Testis (tissue), 3 donors: ENCODE results near the gene CDK5RAP2. TPM values are rescaled to one million over a fixed set of nuclear protein-coding genes. Genes with fewer than 3 reads are reported as not detected.

Experiments used
- DNase-seq: peaks from one replicate; pipeline ENCODE4 v3.0.0-alpha.2; 2019
- H3K27ac ChIP-seq, 2 donors: fragments of 200-600 bp; sonication (generic); one replicate each; pipeline ENCODE4 v1.5.1; 2019
- H3K27me3 ChIP-seq: fragments of 200-600 bp; sonication (generic); one replicate; pipeline ENCODE4 v1.5.1; 2019
- H3K36me3 ChIP-seq: fragments of 200-600 bp; sonication (generic); one replicate; pipeline ENCODE4 v1.5.1; 2017; ENCODE audit warnings: low read depth; ENCODE audit errors: missing control alignments
- H3K4me1 ChIP-seq: fragments of 200-600 bp; sonication (generic); one replicate; pipeline ENCODE4 v1.5.1; 2019
- H3K4me3 ChIP-seq, 2 donors: fragments of 200-600 bp; sonication (generic); one replicate each; pipeline ENCODE4 v1.5.1; 2017 to 2019
- H3K9me3 ChIP-seq: fragments of 200-600 bp; sonication (generic); one replicate; pipeline ENCODE4 v1.5.1; 2017
- POLR2A ChIP-seq: fragments of 450-650 bp; IDR thresholded peaks from one replicate; pipeline ENCODE4 v1.6.1; 2017; ENCODE audit warnings: antibody characterized with exemption, mild to moderate bottlenecking, moderate library complexity
- WGBS, 2 donors: methylation state at CpG; one replicate each; pipeline ENCODE4 v1.1.5; 2018; 5-methylcytosine and 5-hydroxymethylcytosine counted together
- intact Hi-C: fragments of 100-400 bp; cut with DNase I; formaldehyde crosslinking; loops from one replicate; pipeline ENCODE4 v1.15.1; 2023; ENCODE audit warnings: low total_unique reads
- polyA plus RNA-seq: library from polyadenylated mRNA; stranded (reverse); fragments of 350-450 nt; fragmentation: Illumina TruSeq; extraction: RNeasy Lipid Tissue Mini Kit (QIAGEN cat#74804); gene quantifications from one replicate; pipeline ENCODE4 v1.2.3, GENCODE V29; 2014; ENCODE audit warnings: low read depth, low replicate concordance; ENCODE audit not compliant: insufficient read depth
- total RNA-seq, 2 donors: library from RNA; depleted of rRNA; stranded (reverse); fragments of >200 nt; gene quantifications; one replicate each; pipeline ENCODE4 v1.2.3, GENCODE V29; 2016
- TF ChIP-seq, protein P1 (sequence below), 3 experiments: fragments of 450-650 bp in 2 of 3; fragments of 200-600 bp in 1 of 3; sonication (generic) in 1 of 3; IDR thresholded peaks; one replicate each; pipeline ENCODE4 v1.5.1; 2016 to 2019; ENCODE audit warnings: antibody characterized with exemption in 3 of 3, mild to moderate bottlenecking in 2 of 3, moderate library complexity in 1 of 3

Gene CDK5RAP2
- total and polyA plus RNA-seq, 3 donors from 2014 or later: 64.9 to 80.5 (median 76.1) TPM

DNA sequence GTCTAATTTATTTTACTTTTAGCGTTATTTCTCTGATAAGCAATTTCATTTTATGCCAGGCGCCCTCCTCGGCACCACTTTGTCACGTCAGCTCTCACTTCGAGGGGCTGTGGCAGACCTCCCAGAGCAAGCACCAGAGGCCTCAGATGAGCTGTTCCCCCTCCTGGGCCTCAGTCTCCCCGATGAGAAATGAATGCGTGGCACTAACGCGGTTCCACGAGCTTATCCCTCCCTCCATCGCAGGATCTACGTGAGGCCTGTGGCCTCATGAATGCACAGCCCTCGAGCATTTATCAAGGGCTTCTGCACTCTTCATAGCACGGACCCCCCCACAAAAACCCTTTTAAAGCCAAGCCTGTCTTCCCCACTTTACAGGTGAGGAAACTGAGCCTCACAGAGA is 205.2 kb downstream of the CDK5RAP2 start:
- Histone ChIP-seq H3K4me3 (no peak overlapping the region), H3K27ac (no peak overlapping the region), H3K9me3 (no peaks in the 10 kb centered on the region), H3K4me1 (no peaks in the 10 kb centered on the region), H3K27me3 (no peaks in the 10 kb centered on the region), H3K36me3 (no peaks in the 10 kb centered on the region)
- intact Hi-C loops: no loop called here
- TF ChIP-seq, protein P1, sequence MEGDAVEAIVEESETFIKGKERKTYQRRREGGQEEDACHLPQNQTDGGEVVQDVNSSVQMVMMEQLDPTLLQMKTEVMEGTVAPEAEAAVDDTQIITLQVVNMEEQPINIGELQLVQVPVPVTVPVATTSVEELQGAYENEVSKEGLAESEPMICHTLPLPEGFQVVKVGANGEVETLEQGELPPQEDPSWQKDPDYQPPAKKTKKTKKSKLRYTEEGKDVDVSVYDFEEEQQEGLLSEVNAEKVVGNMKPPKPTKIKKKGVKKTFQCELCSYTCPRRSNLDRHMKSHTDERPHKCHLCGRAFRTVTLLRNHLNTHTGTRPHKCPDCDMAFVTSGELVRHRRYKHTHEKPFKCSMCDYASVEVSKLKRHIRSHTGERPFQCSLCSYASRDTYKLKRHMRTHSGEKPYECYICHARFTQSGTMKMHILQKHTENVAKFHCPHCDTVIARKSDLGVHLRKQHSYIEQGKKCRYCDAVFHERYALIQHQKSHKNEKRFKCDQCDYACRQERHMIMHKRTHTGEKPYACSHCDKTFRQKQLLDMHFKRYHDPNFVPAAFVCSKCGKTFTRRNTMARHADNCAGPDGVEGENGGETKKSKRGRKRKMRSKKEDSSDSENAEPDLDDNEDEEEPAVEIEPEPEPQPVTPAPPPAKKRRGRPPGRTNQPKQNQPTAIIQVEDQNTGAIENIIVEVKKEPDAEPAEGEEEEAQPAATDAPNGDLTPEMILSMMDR (IDR thresholded peaks at IDR 0.05): no peak
- TF ChIP-seq POLR2A: no peak
- whole genome bisulfite sequencing, 2 donors: 87 to 89% methylated on average over 14 of the region's 14 CpGs
- no peak for DNase-seq

DNA sequence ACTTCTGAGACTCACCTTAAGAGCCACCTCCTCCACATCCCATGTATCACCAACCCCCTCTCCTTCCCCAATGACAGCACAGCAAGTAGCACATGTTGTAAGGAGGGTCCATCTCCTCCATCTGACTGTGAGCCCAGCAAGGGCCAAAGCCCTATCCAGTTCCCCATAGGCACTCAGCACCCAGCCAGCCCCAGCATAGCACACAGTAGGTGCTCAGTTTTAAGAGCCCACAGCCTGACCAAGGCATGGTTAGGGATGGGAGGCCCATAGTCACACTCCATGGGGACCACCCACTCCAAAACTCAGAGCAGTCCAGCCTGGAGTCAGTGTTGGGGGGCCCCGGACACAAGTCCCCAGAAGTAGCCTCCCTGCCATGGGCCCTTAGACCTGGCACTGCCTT is 205.7 kb downstream of the CDK5RAP2 start:
- TF ChIP-seq, protein P1 (IDR thresholded peaks at IDR 0.05): no peak
- no peak for TF ChIP-seq POLR2A
- H3K27me3 ChIP-seq: no peaks in the 10 kb centered on the region
- no peaks in the 10 kb centered on the region for H3K9me3 ChIP-seq
- H3K36me3 ChIP-seq: no peaks in the 10 kb centered on the region
- no peak overlapping the region for H3K27ac ChIP-seq
- DNase-seq: no peak
- H3K4me3 ChIP-seq: no peak overlapping the region
- H3K4me1 ChIP-seq: no peaks in the 10 kb centered on the region
- whole genome bisulfite sequencing, 2 donors: 83 to 100% methylated on average over 1 of the region's 1 CpG
- intact Hi-C loops: no loop called here

DNA sequence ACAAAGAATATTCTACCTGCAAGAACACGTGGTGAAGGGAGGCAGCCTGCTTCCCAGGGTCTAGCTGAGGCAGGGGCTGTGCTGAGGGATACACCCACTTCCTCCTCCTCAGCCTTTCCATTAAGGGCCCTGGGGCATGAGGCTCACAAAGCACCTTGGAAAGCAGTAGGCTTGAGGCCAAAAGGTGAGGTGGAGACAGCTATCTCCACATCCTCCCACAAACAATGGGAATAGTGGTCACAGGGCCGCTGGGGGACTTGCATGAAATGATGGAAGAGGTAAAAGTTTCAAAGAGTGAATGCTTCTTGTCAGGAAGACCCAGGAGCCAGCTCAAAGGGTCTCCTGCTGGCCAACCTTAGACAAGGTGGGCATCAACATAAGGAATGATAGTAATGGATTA is 207.9 kb downstream of the CDK5RAP2 start:
- WGBS, 2 donors: 69 to 93% methylated on average over 2 of the region's 2 CpGs
- Histone ChIP-seq H3K27me3 (no peaks in the 10 kb centered on the region), H3K4me3 (no peak overlapping the region), H3K27ac (no peak overlapping the region), H3K9me3 (no peaks in the 10 kb centered on the region), H3K36me3 (no peaks in the 10 kb centered on the region), H3K4me1 (no peaks in the 10 kb centered on the region)
- TF ChIP-seq, protein P1 (IDR thresholded peaks at IDR 0.05): no peak
- no peak for TF ChIP-seq POLR2A
- intact Hi-C loops: no loop called here
- DNase-seq: no peak

DNA sequence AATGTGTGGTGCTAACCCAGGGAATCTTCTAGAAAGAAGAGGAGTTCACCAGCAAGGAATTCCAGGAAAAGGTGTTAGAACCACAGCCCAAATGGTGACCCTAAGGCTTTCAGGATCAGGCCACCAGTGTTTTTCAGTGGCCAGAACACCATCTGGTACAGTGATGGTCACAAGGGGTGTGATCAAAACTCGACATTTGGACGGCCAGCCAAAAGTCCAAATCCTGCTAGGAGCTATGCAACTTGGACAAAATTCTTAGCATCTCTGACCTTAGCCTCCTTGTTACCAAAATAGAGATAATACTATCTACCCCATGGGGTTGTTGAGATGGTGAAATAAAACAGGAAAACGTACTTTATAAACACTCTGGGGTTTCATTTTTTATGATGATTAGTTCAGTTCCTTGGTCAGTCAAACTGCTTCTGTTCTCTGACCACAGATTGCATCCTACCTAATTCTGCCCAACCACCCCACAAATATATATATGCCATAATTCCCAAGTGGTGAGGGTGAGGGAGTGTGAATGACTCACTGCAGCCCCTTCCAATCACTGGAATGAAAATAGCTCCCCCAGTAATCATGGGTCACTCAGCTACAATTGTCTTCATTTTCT is 210.3 kb downstream of the CDK5RAP2 start:
- no peak for TF ChIP-seq POLR2A
- TF ChIP-seq, protein P1 (IDR thresholded peaks at IDR 0.05): no peak
- Histone ChIP-seq H3K4me3 (no peak overlapping the region), H3K27ac (no peak overlapping the region), H3K27me3 (no peaks in the 10 kb centered on the region), H3K4me1 (no peaks in the 10 kb centered on the region), H3K9me3 (no peaks in the 10 kb centered on the region), H3K36me3 (no peaks in the 10 kb centered on the region)
- 49 to 63% methylated on average over 3 of the region's 3 CpGs for WGBS, 2 donors
- DNase-seq: no peak
- intact Hi-C loops: no loop called here

DNA sequence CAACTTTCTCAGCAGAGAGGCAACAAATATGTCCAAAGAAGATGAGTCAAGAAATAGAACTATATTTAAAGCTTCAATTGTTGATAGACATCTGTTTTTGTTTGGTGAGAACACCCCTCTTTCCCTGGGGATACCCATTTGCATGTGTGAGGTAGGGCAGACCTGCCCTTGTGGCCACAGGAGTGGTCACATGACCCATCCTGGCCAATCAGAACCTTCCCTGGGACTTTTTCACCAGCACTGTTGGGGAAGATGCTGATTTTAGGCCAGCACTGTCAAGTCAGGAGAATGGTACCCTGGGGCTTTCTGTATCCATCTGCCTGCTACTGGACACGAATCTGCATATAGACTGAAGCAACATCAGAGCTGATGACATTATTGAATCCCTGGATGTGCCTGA is 211.2 kb downstream of the CDK5RAP2 start:
- H3K4me3 ChIP-seq: no peak overlapping the region
- H3K4me1 ChIP-seq: no peaks in the 10 kb centered on the region
- intact Hi-C loops: no loop called here
- H3K27me3 ChIP-seq: no peaks in the 10 kb centered on the region
- WGBS, 2 donors: 94 to 100% methylated on average over 1 of the region's 1 CpG
- no peaks in the 10 kb centered on the region for H3K9me3 ChIP-seq
- no peak for DNase-seq
- no peaks in the 10 kb centered on the region for H3K36me3 ChIP-seq
- no peak for TF ChIP-seq POLR2A
- TF ChIP-seq, protein P1 (IDR thresholded peaks at IDR 0.05): no peak
- no peak overlapping the region for H3K27ac ChIP-seq
